Measurements from ENCODE around the gene AUTS2. TPM values are rescaled to one million over a fixed set of nuclear protein-coding genes. Genes with fewer than 3 reads are reported as not detected.

The AUTS2 gene
- total and polyA plus RNA-seq, 9 of the 15 experiments (the other 6 are each of a cell fraction or from before 2014, with no cell fraction given), result 0.58 TPM; not detected in 8

DNA sequence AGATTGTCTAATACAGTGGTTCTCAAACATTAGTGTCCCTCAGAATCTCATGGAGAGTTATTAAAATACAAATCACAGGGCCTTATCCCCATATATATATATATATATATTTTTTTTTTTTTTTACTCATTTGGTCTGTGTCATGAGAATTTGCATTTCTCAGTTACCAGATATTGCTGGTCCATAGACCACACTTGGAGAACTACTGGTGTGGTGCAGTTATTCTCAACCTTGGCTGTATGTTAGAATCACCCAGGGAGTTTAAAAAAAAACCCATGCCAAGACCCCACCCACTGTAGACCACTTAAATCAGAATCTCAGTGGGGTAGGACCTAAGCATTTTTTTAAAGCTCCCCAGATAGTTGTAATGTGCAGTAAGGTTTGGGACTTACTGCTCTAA is 179.9 kb downstream of the AUTS2 start:
- Histone ChIP-seq H3K4me1 (replicated peaks in 1 of 2; ENCODE audit: control insufficient read depth in 2 of 2, insufficient read depth in 2 of 2, low read length in 2 of 2) (no peaks in the 10 kb centered on the region), H2AFZ (ENCODE audit: low read depth, low read length) (no peak overlapping the region)
- POLR2A ChIA-PET, result no interaction called here

More for the DNA sequence above, 179.9 kb downstream of the AUTS2 start:
- FAIRE-seq, result no peak
- TF ChIP-seq ZC3H8 (IDR thresholded peaks at IDR 0.05) (no peak), SMAD3 (CRISPR knock-in tag; conservative IDR thresholded peaks at IDR 0.05) (no peak), MCM5 (IDR thresholded peaks at IDR 0.05; ENCODE audit: low read depth) (no peak), IFI16 (CRISPR knock-in tag; IDR thresholded peaks at IDR 0.05) (no peak), MECOM (CRISPR knock-in tag; IDR thresholded peaks at IDR 0.05) (no peak), FOSL1 (tag; conservative IDR thresholded peaks at IDR 0.05) (no peak), CSDE1 (IDR thresholded peaks at IDR 0.05) (no peak)
- TF ChIP-seq, protein P1, sequence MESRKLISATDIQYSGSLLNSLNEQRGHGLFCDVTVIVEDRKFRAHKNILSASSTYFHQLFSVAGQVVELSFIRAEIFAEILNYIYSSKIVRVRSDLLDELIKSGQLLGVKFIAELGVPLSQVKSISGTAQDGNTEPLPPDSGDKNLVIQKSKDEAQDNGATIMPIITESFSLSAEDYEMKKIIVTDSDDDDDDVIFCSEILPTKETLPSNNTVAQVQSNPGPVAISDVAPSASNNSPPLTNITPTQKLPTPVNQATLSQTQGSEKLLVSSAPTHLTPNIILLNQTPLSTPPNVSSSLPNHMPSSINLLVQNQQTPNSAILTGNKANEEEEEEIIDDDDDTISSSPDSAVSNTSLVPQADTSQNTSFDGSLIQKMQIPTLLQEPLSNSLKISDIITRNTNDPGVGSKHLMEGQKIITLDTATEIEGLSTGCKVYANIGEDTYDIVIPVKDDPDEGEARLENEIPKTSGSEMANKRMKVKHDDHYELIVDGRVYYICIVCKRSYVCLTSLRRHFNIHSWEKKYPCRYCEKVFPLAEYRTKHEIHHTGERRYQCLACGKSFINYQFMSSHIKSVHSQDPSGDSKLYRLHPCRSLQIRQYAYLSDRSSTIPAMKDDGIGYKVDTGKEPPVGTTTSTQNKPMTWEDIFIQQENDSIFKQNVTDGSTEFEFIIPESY (CRISPR knock-in tag; IDR thresholded peaks at IDR 0.05), result no peak
- TF ChIP-seq, protein P2, sequence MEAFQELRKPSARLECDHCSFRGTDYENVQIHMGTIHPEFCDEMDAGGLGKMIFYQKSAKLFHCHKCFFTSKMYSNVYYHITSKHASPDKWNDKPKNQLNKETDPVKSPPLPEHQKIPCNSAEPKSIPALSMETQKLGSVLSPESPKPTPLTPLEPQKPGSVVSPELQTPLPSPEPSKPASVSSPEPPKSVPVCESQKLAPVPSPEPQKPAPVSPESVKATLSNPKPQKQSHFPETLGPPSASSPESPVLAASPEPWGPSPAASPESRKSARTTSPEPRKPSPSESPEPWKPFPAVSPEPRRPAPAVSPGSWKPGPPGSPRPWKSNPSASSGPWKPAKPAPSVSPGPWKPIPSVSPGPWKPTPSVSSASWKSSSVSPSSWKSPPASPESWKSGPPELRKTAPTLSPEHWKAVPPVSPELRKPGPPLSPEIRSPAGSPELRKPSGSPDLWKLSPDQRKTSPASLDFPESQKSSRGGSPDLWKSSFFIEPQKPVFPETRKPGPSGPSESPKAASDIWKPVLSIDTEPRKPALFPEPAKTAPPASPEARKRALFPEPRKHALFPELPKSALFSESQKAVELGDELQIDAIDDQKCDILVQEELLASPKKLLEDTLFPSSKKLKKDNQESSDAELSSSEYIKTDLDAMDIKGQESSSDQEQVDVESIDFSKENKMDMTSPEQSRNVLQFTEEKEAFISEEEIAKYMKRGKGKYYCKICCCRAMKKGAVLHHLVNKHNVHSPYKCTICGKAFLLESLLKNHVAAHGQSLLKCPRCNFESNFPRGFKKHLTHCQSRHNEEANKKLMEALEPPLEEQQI (IDR thresholded peaks at IDR 0.05), result no peak
- TF ChIP-seq, protein P3, sequence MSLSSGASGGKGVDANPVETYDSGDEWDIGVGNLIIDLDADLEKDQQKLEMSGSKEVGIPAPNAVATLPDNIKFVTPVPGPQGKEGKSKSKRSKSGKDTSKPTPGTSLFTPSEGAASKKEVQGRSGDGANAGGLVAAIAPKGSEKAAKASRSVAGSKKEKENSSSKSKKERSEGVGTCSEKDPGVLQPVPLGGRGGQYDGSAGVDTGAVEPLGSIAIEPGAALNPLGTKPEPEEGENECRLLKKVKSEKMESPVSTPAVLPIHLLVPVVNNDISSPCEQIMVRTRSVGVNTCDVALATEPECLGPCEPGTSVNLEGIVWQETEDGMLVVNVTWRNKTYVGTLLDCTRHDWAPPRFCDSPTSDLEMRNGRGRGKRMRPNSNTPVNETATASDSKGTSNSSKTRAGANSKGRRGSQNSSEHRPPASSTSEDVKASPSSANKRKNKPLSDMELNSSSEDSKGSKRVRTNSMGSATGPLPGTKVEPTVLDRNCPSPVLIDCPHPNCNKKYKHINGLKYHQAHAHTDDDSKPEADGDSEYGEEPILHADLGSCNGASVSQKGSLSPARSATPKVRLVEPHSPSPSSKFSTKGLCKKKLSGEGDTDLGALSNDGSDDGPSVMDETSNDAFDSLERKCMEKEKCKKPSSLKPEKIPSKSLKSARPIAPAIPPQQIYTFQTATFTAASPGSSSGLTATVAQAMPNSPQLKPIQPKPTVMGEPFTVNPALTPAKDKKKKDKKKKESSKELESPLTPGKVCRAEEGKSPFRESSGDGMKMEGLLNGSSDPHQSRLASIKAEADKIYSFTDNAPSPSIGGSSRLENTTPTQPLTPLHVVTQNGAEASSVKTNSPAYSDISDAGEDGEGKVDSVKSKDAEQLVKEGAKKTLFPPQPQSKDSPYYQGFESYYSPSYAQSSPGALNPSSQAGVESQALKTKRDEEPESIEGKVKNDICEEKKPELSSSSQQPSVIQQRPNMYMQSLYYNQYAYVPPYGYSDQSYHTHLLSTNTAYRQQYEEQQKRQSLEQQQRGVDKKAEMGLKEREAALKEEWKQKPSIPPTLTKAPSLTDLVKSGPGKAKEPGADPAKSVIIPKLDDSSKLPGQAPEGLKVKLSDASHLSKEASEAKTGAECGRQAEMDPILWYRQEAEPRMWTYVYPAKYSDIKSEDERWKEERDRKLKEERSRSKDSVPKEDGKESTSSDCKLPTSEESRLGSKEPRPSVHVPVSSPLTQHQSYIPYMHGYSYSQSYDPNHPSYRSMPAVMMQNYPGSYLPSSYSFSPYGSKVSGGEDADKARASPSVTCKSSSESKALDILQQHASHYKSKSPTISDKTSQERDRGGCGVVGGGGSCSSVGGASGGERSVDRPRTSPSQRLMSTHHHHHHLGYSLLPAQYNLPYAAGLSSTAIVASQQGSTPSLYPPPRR (CRISPR knock-in tag; IDR thresholded peaks at IDR 0.05; ENCODE audit: borderline replicate concordance), result no peak
- no peak overlapping the region for H3K4me2 ChIP-seq (ENCODE audit: insufficient read depth, low read length)
- in situ Hi-C loops (cut with MboI) (no loop called here), intact Hi-C loops (cut with micrococcal nuclease) (no loop called here)
- H3K4me3 ChIP-seq, result no peak overlapping the region
- no peak for ATAC-seq
- no peaks in the 10 kb centered on the region for H3K9me3 ChIP-seq (replicated peaks; ENCODE audit: control insufficient read depth, insufficient read depth, low read depth, low read length)
- no peaks in the 10 kb centered on the region for H4K20me1 ChIP-seq (replicated peaks; ENCODE audit: control insufficient read depth, insufficient read depth, low read length)
- peaks cover 0 to 5% of the 10 kb centered on the region in 2 experiments; a peak in 1 of 5 replicates for H3K27me3 ChIP-seq (ENCODE audit: control insufficient read depth in 2 of 2, insufficient read depth in 2 of 2, low read length in 2 of 2)
- H3K79me2 ChIP-seq (ENCODE audit: control insufficient read depth, insufficient read depth, low read length), result no peaks in the 10 kb centered on the region
- no peaks in the 10 kb centered on the region for H3K36me3 ChIP-seq (ENCODE audit: control insufficient read depth, insufficient read depth, low read length)
- CTCF ChIA-PET (ENCODE audit: low intra/inter-chr PET ratio), result no interaction called here
- no peak for DNase-seq (ENCODE audit: extremely low read depth in 1 of 4, low spot score in 3 of 4)
- no peak overlapping the region for H3K9ac ChIP-seq (ENCODE audit: insufficient read depth in 1 of 2, low read depth in 2 of 2, low read length in 2 of 2)
- no TSS peak for BruUV-seq (replicated peaks)
- H3K9me1 ChIP-seq (ENCODE audit: control insufficient read depth, insufficient read depth, low read length), result no peaks in the 10 kb centered on the region
- no peak overlapping the region for H3K27ac ChIP-seq (ENCODE audit: extremely low read depth, low read depth, low read length)
